GM23338 (cell line): Measurements from ENCODE around the gene ZBTB7C. TPM values are rescaled to one million over a fixed set of nuclear protein-coding genes. Genes with fewer than 3 reads are reported as not detected.

ENCODE experiments used
- ATAC-seq: fragments of 200-7000 bp; cut with Tn5 transposase; 3 replicates; pipeline ENCODE4 v1.9.1; 2020
- DNase-seq: peaks from one replicate; pipeline ENCODE4 v3.0.0-alpha.2; 2015; ENCODE audit warnings: low spot score
- H2AFZ ChIP-seq: fragments of 200-600 bp; sonication (generic); 2 replicates; pipeline ENCODE4 v1.8.0; 2016; ENCODE audit warnings: antibody characterized with exemption, mild to moderate bottlenecking, moderate library complexity
- H3F3A ChIP-seq: fragments of 200-600 bp; sonication (generic); replicated peaks from 2 replicates; pipeline ENCODE4 v1.8.0; 2017; ENCODE audit warnings: antibody characterized with exemption, mixed run types, low read depth
- H3K27ac ChIP-seq: fragments of 200-600 bp; sonication (generic); 2 replicates; pipeline ENCODE4 v1.6.1; 2016; ENCODE audit warnings: low read depth
- H3K27me3 ChIP-seq: fragments of 200-600 bp; sonication (generic); 2 replicates; pipeline ENCODE4 v1.8.0; 2016; ENCODE audit warnings: mild to moderate bottlenecking, mixed run types, moderate library complexity; ENCODE audit not compliant: insufficient read depth
- H3K36me3 ChIP-seq: fragments of 200-600 bp; sonication (generic); 2 replicates; pipeline ENCODE4 v1.8.0; 2016; ENCODE audit warnings: mild to moderate bottlenecking; ENCODE audit not compliant: insufficient read depth
- H3K4me1 ChIP-seq: fragments of 200-600 bp; sonication (generic); 2 replicates; pipeline ENCODE4 v1.8.0; 2016; ENCODE audit warnings: mild to moderate bottlenecking, moderate library complexity; ENCODE audit not compliant: insufficient read depth
- H3K4me2 ChIP-seq: fragments of 200-600 bp; sonication (generic); 2 replicates; pipeline ENCODE4 v1.7.1; 2017; ENCODE audit warnings: mixed run types
- H3K4me3 ChIP-seq: fragments of 200-600 bp; sonication (generic); 2 replicates; pipeline ENCODE4 v1.6.1; 2016; ENCODE audit warnings: mixed run types
- H3K79me2 ChIP-seq: fragments of 200-600 bp; sonication (generic); replicated peaks from 2 replicates; pipeline ENCODE4 v1.8.0; 2017; ENCODE audit warnings: mild to moderate bottlenecking; ENCODE audit not compliant: insufficient read depth
- H3K9me2 ChIP-seq: fragments of 200-600 bp; sonication (generic); 2 replicates; pipeline ENCODE4 v1.8.0; 2017; ENCODE audit not compliant: insufficient read depth
- H4K20me1 ChIP-seq: fragments of 200-600 bp; sonication (generic); replicated peaks from 2 replicates; pipeline ENCODE4 v1.8.0; 2017; ENCODE audit warnings: mild to moderate bottlenecking; ENCODE audit not compliant: insufficient read depth
- H3K27ac Mint-ChIP-seq: 2 replicates; pipeline ENCODE4 v1.8.0; 2020; ENCODE audit warnings: inconsistent platforms, mild to moderate bottlenecking, moderate library complexity, mixed read lengths
- H3K27me3 Mint-ChIP-seq: 3 replicates; pipeline ENCODE4 v1.8.0; 2022; ENCODE audit warnings: low read depth, mild to moderate bottlenecking, moderate library complexity, mixed read lengths, inconsistent platforms; ENCODE audit not compliant: insufficient read depth, poor library complexity
- H3K36me3 Mint-ChIP-seq: 3 replicates; pipeline ENCODE4 v1.8.0; 2021; ENCODE audit warnings: low read depth, mild to moderate bottlenecking, inconsistent platforms, moderate library complexity, mixed read lengths
- H3K4me1 Mint-ChIP-seq: 3 replicates; pipeline ENCODE4 v1.8.0; 2020; ENCODE audit warnings: mild to moderate bottlenecking, inconsistent platforms, mixed read lengths
- H3K4me3 Mint-ChIP-seq: 3 replicates; pipeline ENCODE4 v1.8.0; 2021; ENCODE audit warnings: moderate library complexity, mild to moderate bottlenecking, inconsistent platforms, mixed read lengths
- H3K9me3 Mint-ChIP-seq: 3 replicates; pipeline ENCODE4 v1.8.0; 2020; ENCODE audit warnings: moderate library complexity, mild to moderate bottlenecking, inconsistent platforms, mixed read lengths
- EZH2 ChIP-seq: fragments of 200-600 bp; sonication (generic); IDR thresholded peaks from one replicate; pipeline ENCODE4 v1.8.0; 2017; ENCODE audit warnings: antibody characterized with exemption, mild to moderate bottlenecking, low read depth; ENCODE audit not compliant: unreplicated experiment
- EZH2phosphoT487 ChIP-seq: fragments of 200-600 bp; sonication (generic); IDR thresholded peaks from one replicate; pipeline ENCODE4 v1.8.1; 2018; ENCODE audit warnings: antibody characterized with exemption; ENCODE audit not compliant: unreplicated experiment
- JUNB ChIP-seq: IDR thresholded peaks from one replicate; pipeline ENCODE4 v1.6.1; 2016; ENCODE audit warnings: antibody characterized with exemption; ENCODE audit not compliant: unreplicated experiment
- POLR2AphosphoS5 ChIP-seq: IDR thresholded peaks from 2 replicates; pipeline ENCODE4 v1.6.1; 2016; ENCODE audit warnings: antibody characterized with exemption, low read depth
- STAT1 ChIP-seq: IDR thresholded peaks from one replicate; pipeline ENCODE4 v1.6.1; 2016; ENCODE audit warnings: antibody characterized with exemption; ENCODE audit not compliant: unreplicated experiment
- ZNF114 ChIP-seq: fragments of 250-450 bp; sonication (Bioruptor Pico); IDR thresholded peaks from 2 replicates; pipeline ENCODE4 v1.5.0; 2020; ENCODE audit warnings: mild to moderate bottlenecking, moderate library complexity
- ZNF331 ChIP-seq: fragments of 250-450 bp; sonication (Bioruptor Pico); IDR thresholded peaks from 2 replicates; pipeline ENCODE4 v1.5.0; 2020; ENCODE audit warnings: low read depth, mild to moderate bottlenecking, moderate library complexity
- polyA plus RNA-seq: library from polyadenylated mRNA; unstranded; fragments of >200 nt; fragmentation: Nextera tagmentation; extraction: Ambion mirVana; gene quantifications from 2 replicates; pipeline ENCODE4 v1.2.1, GENCODE V29; 2016
- total RNA-seq: library from RNA; depleted of rRNA; stranded (reverse); fragments of >200 nt; shearing (Covaris generic); gene quantifications from 2 replicates; pipeline ENCODE4 v1.2.3, GENCODE V29; 2014
- TF ChIP-seq, protein P1 (sequence below): IDR thresholded peaks from 2 replicates; pipeline ENCODE4 v1.6.1; 2016; ENCODE audit warnings: antibody characterized with exemption
- TF ChIP-seq, protein P2 (sequence below), 2 experiments: fragments of 200-600 bp in 1 of 2; sonication (generic) in 1 of 2; conservative IDR thresholded peaks; 2 replicates each; pipeline versions ENCODE4 v1.5.1 to v1.6.1; 2016 to 2017; ENCODE audit warnings: antibody characterized with exemption in 2 of 2, low read depth in 2 of 2, mild to moderate bottlenecking in 2 of 2, moderate library complexity in 1 of 2

Gene ZBTB7C
- total and polyA plus RNA-seq, 2 experiments from 2014 or later: 0.03 to 0.14 TPM

- H3K79me2 ChIP-seq: no peaks in the 10 kb centered on the region
- no peak for TF ChIP-seq ZNF331 (CRISPR knock-in tag)
- TF ChIP-seq, protein P1, sequence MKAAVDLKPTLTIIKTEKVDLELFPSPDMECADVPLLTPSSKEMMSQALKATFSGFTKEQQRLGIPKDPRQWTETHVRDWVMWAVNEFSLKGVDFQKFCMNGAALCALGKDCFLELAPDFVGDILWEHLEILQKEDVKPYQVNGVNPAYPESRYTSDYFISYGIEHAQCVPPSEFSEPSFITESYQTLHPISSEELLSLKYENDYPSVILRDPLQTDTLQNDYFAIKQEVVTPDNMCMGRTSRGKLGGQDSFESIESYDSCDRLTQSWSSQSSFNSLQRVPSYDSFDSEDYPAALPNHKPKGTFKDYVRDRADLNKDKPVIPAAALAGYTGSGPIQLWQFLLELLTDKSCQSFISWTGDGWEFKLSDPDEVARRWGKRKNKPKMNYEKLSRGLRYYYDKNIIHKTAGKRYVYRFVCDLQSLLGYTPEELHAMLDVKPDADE: no peak
- TF ChIP-seq ZNF114 (CRISPR knock-in tag): no peak
- TF ChIP-seq POLR2AphosphoS5: no peak
- no peak for TF ChIP-seq STAT1
- no peak for TF ChIP-seq EZH2phosphoT487
- TF ChIP-seq, protein P2, sequence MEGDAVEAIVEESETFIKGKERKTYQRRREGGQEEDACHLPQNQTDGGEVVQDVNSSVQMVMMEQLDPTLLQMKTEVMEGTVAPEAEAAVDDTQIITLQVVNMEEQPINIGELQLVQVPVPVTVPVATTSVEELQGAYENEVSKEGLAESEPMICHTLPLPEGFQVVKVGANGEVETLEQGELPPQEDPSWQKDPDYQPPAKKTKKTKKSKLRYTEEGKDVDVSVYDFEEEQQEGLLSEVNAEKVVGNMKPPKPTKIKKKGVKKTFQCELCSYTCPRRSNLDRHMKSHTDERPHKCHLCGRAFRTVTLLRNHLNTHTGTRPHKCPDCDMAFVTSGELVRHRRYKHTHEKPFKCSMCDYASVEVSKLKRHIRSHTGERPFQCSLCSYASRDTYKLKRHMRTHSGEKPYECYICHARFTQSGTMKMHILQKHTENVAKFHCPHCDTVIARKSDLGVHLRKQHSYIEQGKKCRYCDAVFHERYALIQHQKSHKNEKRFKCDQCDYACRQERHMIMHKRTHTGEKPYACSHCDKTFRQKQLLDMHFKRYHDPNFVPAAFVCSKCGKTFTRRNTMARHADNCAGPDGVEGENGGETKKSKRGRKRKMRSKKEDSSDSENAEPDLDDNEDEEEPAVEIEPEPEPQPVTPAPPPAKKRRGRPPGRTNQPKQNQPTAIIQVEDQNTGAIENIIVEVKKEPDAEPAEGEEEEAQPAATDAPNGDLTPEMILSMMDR (conservative IDR thresholded peaks at IDR 0.05; ENCODE audit: low read depth in 2 of 2): no peak
- Mint-ChIP-seq H3K27me3 (peaks cover 19% of the 10 kb centered on the region), H3K9me3 (peaks cover 2% of the 10 kb centered on the region; the same call in 1 of the 3 replicates), H3K36me3 (no peaks in the 10 kb centered on the region; the same call in 2 of the 3 replicates), H3K27ac (no peak overlapping the region), H3K4me3 (no peak overlapping the region), H3K4me1 (peaks cover 18% of the 10 kb centered on the region)
- no peak overlapping the region for H2AFZ ChIP-seq
- H3K36me3 ChIP-seq: no peaks in the 10 kb centered on the region
- no peak for DNase-seq
- peaks cover 9% of the 10 kb centered on the region; the same call in 1 of the 2 replicates for H3K27me3 ChIP-seq
- no peaks in the 10 kb centered on the region for H3K9me2 ChIP-seq
- no peaks in the 10 kb centered on the region for H4K20me1 ChIP-seq
- peaks cover 5% of the 10 kb centered on the region; the same call in 1 of the 2 replicates for H3F3A ChIP-seq
- H3K4me1 ChIP-seq: no peaks in the 10 kb centered on the region; the same call in 1 of the 2 replicates
- H3K27ac ChIP-seq: no peak overlapping the region
- H3K4me2 ChIP-seq: no peak overlapping the region
- H3K4me3 ChIP-seq: no peak overlapping the region
- ATAC-seq: no peak
Measured at GRCh38 chr18:48004577-48004976, 404.6 kb downstream of the ZBTB7C start.

DNA sequence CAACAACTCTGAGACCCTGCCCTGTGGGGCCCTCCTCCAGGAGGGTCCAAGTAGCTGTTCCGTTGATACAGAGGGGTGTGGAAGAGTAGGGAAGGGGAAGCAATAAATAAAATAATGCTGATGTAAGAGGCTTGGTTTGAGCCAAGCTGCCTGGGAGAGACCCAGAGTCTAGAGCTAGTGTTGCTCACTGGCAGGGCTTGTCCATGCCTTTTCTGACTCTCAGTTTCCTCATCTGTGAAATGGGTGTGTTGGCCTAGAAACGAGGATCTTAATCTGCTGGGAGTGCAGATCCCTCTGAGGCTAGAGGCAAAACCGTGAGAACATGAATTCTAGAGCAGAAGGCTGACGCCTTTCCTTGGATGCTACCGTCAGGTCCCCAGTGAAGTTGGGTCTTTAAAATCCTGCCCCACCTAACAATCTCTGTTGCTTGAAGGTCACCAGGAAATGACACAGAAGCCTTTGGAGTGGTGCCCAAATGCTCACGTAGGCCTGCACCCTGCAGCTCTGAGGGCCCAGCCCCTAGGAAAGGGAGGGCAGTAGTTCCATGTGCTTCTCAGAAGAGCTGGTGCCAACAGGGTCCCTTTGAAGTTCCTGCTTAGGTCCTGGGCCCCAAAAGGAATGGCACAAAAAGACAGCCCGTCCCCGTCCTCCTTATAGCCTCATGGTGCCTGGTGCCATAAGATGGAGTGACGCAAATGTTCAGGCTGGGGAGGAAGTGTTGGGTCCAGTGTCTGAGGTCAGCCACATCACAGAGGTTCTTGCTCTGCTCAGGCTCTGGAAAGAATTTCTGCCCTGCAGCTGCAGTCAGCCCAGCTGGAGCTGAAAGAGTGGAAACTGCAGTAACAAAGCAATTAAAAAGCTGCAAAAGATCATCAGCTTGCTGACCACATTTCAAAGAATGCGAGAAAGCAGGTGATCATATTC lies 405.5 kb downstream of the ZBTB7C start:
- Mint-ChIP-seq H3K27me3 (peaks cover 14% of the 10 kb centered on the region), H3K36me3 (no peaks in the 10 kb centered on the region; the same call in 2 of the 3 replicates), H3K9me3 (peaks cover 2% of the 10 kb centered on the region; the same call in 1 of the 3 replicates), H3K27ac (no peak overlapping the region), H3K4me3 (no peak overlapping the region), H3K4me1 (peaks cover 12% of the 10 kb centered on the region)
- Histone ChIP-seq H3K36me3 (no peaks in the 10 kb centered on the region), H2AFZ (peak overlapping the region; percentile 52), H3K27ac (no peak overlapping the region), H3K4me2 (no peak overlapping the region), H4K20me1 (no peaks in the 10 kb centered on the region), H3K4me3 (no peak overlapping the region), H3F3A (peaks cover 5% of the 10 kb centered on the region; the same call in 1 of the 2 replicates), H3K4me1 (no peaks in the 10 kb centered on the region; the same call in 1 of the 2 replicates), H3K27me3 (peaks cover 9% of the 10 kb centered on the region; the same call in 1 of the 2 replicates), H3K9me2 (no peaks in the 10 kb centered on the region), H3K79me2 (no peaks in the 10 kb centered on the region)
- ATAC-seq (no peak), DNase-seq (no peak)
- TF ChIP-seq EZH2: no peak
- TF ChIP-seq JUNB: no peak
